ENCODE results near the gene JMY.

Gene JMY

GRCh38 chr5:79235634-79236361 lies at the start of gene JMY:
JMY (plus strand) TSS chr5:79236131; CDS start chr5:79236651, 520 bp downstream.
- DNase-seq (ENCODE audit: low read depth in 2 of 2): peak; percentile 70 to 72

- DNase-seq (ENCODE audit: low read depth in 2 of 2): no peak
Observed at GRCh38 chr5:79186455-79186854, 49.5 kb upstream of the JMY start.

DNA sequence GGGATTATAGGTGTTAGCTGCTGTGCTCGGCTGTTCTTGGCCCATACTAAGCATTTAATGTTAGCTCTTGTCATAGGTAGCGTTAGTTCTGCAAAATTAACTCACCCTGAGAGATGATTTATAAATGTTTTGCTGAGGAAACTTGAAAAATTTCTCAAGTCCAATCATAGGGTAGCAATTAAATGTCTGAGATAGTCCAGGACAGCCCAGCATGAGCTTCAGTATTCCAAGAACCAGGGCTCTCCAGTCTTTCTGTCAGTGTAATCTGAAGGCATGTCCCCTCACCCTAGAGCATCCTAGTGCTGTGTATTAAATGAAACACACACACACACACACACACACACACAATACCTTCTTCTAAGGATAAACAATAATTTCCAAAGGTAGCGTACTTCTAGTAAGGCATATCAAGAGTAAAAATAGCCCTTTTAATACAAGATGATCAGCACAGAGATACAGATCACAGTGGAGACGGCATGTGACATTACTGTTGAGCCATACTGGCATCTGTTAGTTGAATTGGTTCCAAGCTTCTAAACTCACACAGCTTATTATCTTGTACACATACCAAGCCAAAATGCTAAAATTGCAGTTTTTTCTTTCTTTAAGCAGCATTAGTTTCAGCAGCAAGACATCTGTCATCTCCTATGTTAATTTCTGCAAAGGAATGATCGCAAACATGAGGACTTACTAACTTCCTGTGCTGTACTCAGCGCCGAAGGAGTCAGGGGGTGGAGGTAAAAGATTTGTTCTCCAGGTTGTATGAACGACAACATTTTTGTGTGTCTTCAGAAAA lies 46.3 kb upstream of the JMY start:
- DNase-seq (ENCODE audit: low read depth in 2 of 2): no peak

DNA sequence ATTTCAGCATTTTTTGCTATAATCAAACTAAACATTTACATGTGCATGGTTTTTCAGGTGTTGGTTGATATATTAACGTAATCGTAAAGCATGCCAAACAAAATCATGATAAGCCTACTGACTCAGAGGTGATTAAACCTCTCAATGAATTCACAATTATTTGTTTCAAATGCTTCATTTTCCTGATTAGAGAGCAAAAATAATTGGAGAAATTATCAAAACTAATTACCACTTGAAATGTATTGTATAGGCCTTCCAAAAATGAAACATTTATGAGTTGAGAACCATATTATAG lies 45.7 kb upstream of the JMY start:
- no peak for DNase-seq (ENCODE audit: low read depth in 2 of 2)

DNA sequence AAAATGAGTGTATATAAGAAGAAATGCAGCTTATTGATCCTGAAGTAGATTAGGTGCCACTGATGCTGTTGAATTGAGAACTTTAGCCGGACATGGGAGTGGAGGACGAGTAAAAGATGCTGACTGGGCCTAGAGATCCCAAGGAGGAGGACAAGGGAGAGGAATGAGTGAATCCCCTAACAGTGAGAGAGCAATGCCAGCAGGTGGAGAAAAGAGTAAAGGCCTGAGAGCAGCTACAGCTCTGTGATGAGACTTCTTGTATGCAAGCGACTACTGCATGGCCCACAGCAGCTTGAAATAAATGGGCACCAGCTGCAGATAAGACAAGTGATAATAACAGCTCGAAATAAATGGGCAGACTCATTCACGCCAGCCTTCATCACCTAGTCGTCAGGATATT lies 44.5 kb upstream of the JMY start:
- no peak for DNase-seq (ENCODE audit: low read depth in 2 of 2)

GRCh38 chr5:79193643-79194042 lies 42.3 kb upstream of the JMY start:
- DNase-seq (ENCODE audit: low read depth in 2 of 2): no peak

- DNase-seq (ENCODE audit: low read depth in 2 of 2): no peak
Observed at GRCh38 chr5:79200573-79201183, 35.3 kb upstream of the JMY start.

DNA sequence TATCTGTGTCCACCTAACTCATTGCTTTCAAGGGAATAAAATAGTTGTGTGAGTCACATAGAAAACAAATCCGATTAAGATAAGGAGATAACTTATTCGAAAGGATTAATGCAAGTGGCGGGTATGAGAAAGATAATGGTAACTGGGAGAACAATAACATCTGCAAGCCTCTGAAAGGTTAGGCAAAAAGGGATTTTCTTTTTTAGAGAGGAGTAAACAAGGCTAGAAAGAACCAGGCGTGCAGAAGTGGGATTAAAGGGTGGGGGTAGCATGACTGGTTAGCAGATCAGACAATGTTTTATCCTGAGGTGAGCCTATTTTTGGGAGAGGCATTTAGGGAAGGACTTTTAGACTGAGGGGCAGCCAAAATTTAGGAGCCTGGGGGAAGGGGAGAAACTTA lies 34.7 kb upstream of the JMY start:
- DNase-seq (ENCODE audit: low read depth in 2 of 2): no peak

- DNase-seq (ENCODE audit: low read depth in 2 of 2): no peak
Observed at GRCh38 chr5:79202076-79202475, 33.9 kb upstream of the JMY start.

DNA sequence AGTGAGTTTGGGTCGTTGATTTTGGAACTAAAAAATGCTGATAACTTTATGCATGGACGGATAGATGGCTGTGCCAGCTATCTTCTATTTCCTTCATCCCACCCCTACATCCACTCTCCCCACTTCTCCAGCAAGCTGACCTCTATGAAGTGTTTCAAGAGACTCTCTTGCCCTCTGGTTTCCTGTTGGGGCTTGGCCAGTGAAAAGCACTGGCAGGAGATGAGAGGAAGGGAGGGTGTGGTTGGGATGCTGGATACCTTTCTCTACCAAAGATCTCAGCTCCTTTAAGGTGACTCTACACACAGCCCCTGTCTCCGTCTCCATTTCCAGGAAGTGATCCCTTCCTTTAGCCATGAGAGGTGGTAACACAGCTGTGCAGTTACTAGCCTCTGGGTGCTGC lies 30.0 kb upstream of the JMY start:
- DNase-seq (ENCODE audit: low read depth in 2 of 2): no peak

- no peak for DNase-seq (ENCODE audit: low read depth in 2 of 2)
Observed at GRCh38 chr5:79206541-79206940, 29.4 kb upstream of the JMY start.

- DNase-seq (ENCODE audit: low read depth in 2 of 2): no peak
Observed at GRCh38 chr5:79209505-79209904, 26.4 kb upstream of the JMY start.

- no peak for DNase-seq (ENCODE audit: low read depth in 2 of 2)
Observed at GRCh38 chr5:79224286-79224984, 11.5 kb upstream of the JMY start.

DNA sequence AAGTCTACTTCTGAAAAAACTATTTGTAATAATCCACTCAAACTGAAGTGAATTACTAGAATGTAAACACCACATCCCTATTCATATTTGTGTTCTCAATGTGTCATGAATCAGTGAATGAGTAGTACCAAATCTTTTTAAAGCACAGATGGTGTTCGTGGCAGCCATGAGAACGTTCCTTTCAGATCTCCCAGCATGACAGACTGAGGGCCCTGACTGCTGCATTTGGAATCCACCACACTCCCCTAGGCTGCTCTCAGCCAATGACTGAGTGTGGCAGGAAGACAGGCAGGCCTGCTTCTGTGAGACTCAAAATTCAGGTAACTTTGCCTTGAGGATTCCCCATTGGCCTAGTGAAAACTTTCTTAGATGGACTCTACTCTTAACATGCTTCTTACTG lies 10.9 kb upstream of the JMY start:
- DNase-seq (ENCODE audit: low read depth in 2 of 2): no peak

DNA sequence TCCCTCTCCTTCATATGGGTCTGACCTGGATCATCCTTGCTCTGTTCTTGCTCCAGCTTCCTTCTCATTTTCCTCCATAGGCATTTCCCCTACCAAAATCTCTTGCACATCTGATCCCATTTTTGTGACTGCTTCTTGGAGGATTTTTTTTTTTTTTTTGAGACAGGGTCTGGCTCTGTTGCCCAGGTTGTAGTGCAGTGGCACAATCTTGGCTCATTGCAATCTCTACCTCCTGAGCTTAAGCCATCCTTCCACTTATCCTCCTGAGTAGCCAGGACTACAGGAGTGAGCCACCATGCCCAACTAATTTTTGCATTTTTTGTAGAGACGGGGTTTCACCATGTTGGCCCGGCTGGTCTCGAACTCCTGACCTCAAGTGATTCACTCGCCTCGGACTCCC lies 10.5 kb upstream of the JMY start:
- DNase-seq (ENCODE audit: low read depth in 2 of 2): no peak

- no peak for DNase-seq (ENCODE audit: low read depth in 2 of 2)
Observed at GRCh38 chr5:79227484-79228025, 8.4 kb upstream of the JMY start.

DNA sequence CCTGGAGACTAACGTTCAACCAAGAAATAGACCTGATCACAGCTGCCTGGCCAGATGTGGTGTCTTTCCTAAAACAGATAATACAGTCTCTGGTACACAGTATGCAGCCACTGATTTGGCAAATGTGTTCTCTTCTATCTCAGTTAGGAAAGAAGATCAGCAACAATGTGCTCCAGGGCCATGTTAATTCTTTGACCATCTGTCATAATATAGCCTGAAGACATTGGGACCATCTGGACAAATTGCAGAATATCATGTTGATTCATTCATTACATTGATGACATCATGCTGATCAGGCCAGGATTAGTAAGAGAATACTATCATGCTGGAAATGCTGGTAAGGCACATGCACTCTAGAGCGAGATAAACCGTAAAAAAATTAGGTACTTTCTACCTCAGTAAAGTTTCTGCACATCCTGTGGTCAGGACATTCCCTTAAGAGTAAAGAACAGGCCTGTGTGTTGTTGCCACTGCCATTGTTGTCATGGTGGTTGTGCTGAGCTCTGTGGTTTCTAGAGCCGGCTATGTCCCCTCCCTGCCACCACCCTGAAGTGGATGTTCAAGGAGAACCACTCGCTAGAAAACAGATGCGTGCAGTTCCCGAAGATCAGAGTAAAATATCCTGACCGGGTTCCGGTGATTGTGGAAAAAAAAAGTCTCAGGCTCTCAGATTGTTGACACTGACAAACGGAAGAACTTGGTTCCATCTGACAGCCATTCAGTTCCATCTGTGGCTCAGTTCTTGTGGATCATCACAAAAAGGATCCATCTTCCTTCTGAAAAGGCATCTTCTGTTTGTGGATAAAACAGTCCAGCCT lies 6.4 kb upstream of the JMY start:
- no peak for DNase-seq (ENCODE audit: low read depth in 2 of 2)

- no peak for DNase-seq (ENCODE audit: low read depth in 2 of 2)
Observed at GRCh38 chr5:79235261-79235633, 684 bp upstream of the JMY start.

GRCh38 chr5:79236362-79236969 lies 535 bp downstream of the JMY start:
- peak in 1 of 2 donors; percentile 8 for DNase-seq (ENCODE audit: low read depth in 2 of 2)

GRCh38 chr5:79236970-79237739 lies 1.2 kb downstream of the JMY start:
- DNase-seq (ENCODE audit: low read depth in 2 of 2): peak in 1 of 2 donors; percentile 4
